HG03442 (cell line): ENCODE data around the gene GPER1.
"Not testable (repeated sequence)": the region's sequence is repeated elsewhere in the genome, so short reads cannot be mapped to it uniquely, and the experiment has no call there.

Source experiments
- ATAC-seq: cut with Tn5 transposase; IDR thresholded peaks from one replicate; pipeline ENCODE4 v1.9.1; 2021; ENCODE audit warnings: mild to moderate bottlenecking, moderate library complexity; ENCODE audit not compliant: unreplicated experiment

The GPER1 gene

DNA sequence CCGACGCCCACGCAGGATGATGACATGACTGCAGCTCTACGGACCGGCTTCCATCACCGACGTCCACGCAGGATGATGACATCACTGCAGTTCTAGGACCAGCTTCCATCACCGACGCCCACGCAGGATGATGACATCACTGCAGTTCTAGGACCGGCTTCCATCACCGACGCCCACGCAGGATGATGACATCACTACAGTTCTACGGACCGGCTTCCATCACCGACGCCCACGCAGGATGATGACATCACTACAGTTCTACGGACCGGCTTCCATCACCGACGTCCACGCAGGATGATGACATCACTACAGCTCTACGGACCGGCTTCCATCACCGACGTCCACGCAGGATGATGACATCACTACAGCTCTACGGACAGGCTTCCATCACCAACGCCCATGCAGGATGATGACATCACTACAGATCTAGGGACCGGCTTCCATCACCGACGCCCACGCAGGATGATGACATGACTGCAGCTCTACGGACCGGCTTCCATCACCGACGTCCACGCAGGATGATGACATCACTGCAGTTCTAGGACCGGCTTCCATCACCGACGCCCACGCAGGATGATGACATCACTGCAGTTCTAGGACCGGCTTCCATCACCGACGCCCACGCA is 28.6 kb downstream of the GPER1 start:
- ATAC-seq: not testable (repeated sequence)

DNA sequence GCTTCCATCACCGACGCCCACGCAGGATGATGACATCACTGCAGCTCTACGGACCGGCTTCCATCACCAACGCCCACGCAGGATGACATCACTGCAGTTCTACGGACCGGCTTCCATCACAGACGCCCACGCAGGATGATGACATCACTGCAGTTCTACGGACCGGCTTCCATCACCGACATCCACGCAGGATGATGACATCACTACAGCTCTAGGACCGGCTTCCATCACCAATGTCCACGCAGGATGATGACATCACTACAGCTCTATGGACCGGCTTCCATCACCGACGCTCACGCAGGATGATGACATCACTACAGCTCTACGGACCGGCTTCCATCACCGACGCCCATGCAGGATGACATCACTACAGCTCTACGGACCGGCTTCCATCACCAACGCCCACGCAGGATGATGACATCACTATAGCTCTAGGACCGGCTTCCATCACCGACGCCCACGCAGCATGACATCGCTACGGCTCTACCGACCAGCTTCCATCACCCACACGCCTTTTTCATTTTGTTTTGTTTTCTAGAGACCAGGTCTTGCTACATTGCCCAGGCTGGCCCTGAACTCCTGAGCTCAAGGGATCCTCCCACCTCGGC is 29.5 kb downstream of the GPER1 start:
- no peak for ATAC-seq

DNA sequence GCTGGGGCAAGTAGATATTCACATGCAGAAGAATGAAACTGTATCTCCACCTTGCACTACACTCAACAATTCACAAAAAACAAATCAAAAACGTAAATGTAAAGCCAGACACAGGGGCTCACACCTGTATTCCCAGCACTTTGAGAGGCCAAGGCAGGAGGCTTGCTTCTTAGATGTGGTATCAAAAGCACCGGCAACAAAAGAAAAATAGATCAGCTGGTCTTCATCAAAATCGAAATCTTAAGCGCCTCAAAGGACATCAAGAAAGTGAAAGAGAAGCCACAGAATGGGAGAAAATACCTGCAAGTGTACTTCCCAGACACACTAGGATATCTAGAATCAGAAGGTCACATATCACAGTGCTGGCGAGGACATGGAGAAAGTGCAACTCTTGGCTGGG is 31.3 kb downstream of the GPER1 start:
- no peak for ATAC-seq

DNA sequence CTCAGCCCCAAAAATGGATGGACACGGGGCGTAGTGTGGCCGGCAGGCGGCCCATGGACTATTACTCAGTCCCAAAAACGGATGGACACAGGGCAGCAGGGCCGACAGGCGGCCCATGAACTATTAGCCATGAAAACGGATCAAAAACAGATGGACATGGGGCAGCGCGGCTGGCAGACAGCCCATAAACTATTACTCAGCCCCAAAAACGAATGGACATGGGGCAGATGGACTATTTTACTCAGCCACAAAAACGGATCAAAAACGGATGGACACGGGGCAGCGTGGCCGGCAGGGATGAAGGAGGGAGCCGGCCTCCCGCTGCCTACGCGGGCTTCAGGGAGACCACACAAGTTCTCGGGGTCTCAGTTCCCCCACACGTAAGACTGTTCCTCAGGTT is 32.9 kb downstream of the GPER1 start:
- no peak for ATAC-seq

DNA sequence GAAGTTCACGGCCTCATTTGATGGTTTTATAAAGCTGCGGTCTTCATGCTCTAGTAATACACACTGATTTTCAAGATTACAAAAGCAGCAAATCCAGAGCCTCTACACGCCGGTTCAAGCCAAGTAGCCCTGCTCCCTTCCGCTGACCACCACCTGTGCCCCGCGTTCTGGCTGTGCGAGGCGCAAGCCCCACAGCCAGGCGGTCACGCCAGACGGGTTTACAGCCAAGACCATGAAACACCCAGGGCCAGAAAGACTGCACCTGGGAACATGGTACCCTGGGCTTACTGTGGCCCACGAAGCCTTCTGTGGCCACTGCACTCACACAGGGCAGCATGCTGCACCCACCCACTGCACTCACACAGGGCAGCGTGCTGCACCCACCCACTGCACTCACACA is 33.6 kb downstream of the GPER1 start:
- ATAC-seq: no peak

DNA sequence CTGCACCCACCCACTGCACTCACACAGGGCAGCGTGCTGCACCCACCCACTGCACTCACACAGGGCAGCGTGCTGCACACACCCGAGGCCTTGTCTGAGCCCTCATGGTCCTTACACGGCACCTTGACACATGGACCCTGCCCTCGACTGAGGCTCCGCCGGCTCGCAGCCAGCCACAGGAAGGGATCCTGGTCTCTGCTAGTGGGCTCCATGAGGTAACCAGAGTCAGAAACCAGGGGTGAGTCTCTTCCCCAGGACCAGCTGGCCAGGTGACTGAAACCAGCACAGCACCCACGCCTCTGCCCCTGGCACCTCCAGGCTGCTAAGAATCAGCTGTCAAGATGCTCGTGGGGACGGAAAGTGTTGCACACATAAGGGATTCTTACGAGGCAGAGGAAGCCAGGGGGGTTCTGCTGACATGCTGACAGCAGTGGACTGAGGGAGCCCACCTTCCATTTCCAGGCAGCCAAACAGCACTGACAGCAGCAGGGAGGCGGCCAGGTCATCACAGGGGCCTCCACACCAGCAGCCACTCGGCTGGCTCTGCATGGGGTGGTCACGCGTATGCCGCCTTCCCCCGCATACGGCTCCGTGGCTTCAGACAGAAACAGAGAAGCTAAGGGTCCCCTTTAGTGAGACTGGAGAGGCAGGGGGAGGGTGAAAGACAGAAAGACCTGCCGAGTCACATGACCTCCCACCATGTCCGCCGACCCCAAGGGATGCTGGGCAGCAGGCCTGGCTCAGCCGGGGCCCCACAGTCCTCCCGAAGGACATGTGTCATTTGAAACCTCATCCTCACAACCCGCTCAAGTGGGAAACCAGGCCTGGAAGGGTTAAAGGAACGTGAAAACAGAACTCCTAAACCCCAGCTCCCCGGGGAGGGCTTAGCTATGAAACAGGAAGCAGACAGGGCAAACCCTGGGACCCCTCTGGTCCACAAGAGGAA is 34.2 kb downstream of the GPER1 start:
- no peak for ATAC-seq

DNA sequence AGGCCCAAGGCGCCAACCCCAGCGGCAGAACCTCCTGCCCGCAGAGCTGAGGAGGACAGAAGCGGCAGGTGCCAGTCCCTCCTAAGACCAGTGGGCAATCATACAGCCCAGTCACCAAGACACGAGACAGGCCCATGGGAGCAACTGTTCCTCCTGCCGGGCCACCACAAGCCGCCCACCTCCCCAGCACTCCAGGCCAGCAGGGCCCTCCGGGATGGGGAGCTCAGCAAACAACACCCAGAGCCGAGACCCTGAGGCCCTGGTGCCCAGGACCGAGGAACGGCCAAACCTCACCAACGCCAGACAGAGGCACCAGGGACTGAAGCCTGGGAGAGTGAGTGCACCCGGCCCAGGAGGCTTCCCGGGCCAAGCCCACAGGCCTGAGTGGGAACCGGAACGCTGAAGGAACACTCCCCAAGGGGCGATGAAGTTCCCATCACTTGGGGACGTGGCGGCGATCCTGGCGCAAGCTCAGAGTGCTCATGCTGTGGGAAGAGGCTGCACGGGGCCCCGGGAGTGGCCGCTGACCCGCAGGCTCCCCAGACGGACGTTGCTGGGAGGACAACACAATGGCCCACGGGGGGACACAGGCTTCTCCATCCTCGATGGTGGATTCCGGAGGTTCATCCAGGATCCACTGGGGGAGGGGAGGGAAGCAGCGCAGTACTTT is 35.1 kb downstream of the GPER1 start:
- no peak for ATAC-seq

DNA sequence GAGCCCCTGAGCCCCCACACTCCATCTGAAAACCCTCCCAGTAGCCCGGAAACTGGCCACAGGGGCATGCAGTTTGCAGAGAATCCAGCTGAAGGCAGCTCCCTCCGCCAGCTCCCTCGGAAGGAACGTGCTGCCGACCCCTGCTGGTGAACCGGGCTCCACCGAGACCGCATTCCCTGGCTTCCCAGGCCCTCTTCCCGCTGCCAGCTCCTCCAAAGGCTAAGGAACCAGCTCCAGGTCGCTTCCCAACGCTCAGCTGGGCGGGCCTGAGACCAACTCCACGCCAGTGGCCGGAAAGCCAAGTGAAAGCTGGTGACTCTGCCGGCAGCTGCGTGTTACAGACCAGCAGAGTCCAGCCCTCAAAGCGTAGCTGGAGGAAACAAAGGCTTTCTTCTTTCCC is 35.8 kb downstream of the GPER1 start:
- ATAC-seq: no peak

DNA sequence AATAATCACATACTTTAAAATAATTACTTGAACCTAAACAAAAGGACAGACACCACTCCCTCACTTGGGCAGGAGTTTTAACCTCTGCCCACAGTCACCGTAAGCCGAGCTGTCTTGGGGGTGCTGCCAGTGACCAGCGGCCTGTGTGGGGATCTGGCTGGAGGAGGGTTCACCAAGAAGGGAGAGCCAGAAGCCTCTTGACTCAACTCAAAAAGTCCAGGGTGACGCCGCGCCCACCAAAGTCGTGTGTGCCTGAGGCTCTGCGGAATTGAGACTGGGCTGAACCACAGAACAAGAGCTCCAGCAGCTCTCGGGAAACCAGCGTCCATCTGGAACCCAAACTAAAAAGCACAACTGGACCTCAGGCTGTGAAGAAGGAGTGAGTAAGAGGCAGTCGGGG is 36.3 kb downstream of the GPER1 start:
- ATAC-seq: no peak

DNA sequence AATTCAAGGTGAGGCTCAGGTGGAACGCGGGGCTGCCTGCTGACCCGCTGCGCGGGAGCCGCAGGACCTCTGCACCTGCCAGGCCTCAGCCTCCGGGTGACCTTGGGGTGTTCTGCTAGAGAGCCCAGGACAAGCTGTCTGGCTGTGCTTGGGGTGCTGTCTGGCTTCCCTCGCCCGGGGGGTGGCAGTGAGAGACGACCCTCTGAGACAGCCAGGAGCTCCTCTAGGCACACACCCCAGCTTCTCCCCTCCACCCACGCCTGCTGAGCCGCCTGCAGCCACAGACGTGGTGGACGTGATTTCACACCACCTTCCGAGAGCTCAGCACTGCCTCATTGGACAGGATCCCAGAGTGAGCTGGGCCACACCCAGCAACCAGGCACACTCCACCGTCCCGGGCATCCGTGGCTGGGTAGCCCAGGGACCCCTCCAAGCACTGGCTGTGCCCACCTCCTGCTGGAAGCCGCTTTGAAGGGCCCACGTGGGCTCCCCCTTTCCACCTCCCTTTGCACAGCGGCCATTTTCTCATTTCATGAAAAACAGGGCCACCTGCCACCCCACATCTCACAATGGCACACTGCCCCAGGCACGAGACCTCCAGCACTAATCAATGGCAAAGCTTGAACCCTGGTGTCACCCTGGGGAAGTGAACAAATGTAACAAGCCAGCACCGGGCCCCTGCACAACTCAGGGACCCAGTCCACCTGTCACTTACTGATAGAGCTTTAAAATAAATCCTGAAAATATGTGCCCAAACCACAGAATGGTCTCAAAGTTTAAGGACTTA is 37.1 kb downstream of the GPER1 start:
- no peak for ATAC-seq

DNA sequence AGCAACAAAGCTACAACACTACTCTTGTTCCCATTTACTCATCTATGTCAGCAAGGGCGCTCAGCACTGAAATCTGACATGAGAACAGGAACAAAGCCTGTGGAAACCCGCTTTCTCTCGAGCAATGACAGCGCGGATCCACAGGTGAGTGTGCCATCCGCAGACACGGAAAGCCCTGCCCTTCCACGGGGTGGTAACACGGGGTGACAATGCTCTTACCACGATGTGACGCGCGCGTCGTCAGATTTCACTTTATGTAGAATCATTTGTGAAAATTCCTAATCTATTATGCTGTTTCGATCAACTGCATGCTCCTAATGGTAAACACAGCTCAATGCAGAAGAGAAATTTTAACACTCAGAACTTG is 37.7 kb downstream of the GPER1 start:
- no peak for ATAC-seq

DNA sequence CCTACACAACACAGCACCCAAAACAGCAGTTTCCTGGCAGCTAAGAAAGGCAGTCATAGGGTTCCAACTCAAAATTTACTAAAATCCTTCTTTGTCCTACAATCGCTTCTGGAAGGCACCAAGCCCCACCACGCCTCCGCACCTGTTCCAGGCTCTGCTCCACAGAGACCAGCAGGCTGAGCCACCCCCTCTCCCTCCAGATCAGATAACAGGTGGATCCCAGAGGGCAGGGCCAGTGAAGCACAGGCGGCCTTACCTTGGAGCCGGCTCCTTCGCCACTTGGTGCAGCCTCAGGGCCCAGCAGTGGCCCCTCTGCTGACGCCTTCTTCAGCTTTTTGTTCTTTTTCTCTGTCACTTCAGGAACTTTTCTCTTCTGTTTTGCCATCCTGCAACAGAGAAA is 39.1 kb downstream of the GPER1 start:
- no peak for ATAC-seq

DNA sequence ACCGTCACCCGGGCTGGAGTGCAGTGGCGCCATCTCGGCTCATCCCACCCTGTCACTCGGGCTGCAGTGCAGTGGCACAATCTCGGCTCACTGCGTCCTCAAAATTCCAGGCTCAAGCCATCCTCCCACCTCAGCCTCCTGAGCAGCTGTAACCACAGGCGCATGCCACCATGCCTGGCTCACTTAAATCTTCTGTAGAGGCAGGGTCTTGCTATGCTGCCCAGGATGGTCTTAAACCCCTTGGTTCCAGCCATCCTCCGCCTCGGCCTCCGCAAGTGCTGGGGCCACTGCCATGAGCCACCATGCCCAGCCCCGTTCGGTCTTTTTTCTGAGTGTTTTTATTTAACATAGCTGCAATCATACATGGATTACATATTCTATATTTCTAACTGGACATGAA is 41.5 kb downstream of the GPER1 start:
- ATAC-seq: no peak

DNA sequence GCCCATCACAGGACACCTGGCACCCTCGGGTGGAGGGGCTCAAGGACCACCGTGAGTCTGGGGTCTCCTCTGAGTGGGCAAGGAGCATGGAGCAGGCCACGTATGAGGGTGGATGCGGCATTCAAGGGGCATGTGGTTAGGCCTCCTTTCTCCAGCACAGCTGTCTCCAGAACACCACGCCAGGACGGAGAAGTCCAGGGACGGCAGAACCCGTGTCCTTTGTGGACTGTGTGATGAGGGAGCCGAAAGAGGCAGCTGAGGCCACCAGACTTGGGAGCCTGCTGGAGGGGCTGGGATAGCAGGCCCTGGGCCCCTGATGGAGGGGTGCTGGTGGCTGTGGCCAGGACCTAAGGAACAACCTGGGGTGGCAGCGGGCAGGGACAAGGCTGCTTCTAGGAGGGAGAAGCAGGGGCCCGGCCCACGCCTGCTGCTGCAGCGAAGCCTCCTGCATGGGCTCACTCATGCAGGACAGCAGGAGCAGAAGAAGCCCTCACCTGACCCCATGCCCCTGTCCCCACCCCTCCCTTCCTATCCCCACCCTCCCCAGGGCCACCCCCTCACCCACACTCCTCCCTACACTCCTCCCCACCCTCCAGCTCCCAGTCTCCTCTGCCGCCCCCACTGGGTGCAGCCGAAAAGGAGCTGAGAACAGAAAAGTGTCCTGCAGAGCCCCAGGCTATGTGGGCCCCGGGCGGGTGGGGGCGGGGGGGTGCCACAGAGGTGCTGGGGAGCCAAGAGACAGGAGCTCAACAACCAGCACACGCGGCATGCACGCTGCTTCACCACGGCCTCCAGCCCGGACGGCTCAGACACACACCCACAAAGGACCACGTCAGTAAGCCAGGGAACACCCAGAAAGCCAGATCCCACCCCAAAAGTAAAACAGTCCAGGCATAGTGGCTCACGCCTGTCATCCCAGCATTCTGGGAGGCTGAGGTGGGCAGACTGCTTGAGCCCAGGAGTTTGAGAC is 42.4 kb downstream of the GPER1 start:
- no peak for ATAC-seq

DNA sequence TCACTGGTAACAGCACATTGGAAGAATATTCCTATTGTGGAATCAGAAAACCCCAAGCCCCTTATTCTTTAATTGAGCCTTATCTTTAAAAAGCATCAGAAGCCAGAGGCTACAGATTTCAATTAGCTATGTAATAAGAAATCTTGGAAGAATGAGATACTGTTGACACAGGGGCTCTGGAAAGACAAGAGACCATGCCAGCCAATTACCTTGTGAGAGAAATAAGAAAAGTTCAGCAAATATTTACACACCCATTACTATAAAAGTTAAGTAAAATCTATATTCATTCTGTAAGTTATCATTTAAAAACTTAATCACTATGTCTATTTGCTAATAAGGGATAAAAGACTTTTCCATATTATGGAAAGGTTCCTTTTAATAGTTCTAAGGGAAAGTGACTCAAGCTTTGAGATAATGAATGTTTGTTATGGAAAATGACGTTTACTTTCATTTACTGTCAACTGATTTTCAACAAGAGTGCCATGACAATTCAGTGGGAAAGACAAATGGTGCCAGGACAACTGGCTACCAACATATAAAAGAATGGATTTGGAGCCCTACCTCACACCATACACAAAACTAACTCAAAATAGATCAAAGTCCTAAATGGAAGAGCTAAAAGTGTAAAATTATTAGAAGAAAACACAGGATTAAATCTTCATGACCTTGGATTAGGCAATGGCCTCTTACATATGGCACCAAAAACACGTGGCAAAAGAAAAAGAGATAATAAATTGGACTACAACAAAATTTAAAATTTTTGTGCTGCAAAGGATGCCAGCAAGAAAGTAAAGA is 43.8 kb downstream of the GPER1 start:
- ATAC-seq: no peak

DNA sequence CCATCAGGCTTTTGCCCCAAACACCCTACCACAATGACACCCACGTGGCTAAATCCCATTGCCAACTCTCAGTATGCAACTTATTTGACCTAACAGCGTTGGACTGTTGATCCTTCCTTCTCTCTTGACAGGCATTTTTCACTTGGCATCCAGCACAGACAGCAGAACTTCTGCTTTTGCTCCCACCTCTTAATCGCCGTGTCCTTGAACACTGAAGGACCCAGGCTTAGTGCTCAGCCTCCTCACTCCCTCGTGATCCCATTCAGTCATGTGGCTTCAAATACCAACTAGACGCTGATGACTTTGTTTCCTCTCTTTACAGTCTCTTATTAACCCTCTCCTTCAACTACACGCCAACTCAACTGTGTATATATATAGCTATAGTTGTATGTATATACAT is 47.0 kb downstream of the GPER1 start:
- ATAC-seq: no peak

DNA sequence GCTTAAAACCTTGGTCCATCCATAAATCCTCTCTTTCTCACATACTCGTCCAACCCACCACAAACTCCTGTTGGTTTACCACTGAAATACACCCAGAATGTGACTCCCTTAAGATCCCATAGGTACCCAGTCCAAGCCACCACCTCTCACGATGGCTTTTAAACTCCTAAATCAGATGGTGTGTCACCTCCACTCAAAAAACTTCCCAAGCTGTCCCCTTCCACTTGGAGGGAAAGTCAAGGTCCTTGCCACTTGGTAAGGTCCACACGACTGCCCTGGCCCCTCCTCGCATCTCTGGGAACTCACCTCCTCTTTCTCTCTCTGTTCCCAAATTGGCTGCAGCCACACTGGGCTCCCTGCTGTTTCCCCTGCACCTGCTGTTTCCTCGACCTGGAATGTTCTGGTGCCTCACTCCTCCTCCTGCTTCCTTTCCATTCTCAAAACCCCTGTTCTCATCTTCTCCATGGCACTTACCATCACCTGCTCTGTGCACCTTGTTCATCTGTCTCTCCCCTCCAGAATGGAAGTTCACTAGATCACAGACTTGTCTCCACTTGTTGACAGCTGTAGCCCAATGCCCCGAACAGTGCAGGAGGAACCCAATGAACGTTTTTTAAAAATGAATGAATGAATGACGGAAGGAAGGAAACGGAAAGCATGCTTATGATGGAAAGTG is 49.1 kb downstream of the GPER1 start:
- ATAC-seq: no peak

DNA sequence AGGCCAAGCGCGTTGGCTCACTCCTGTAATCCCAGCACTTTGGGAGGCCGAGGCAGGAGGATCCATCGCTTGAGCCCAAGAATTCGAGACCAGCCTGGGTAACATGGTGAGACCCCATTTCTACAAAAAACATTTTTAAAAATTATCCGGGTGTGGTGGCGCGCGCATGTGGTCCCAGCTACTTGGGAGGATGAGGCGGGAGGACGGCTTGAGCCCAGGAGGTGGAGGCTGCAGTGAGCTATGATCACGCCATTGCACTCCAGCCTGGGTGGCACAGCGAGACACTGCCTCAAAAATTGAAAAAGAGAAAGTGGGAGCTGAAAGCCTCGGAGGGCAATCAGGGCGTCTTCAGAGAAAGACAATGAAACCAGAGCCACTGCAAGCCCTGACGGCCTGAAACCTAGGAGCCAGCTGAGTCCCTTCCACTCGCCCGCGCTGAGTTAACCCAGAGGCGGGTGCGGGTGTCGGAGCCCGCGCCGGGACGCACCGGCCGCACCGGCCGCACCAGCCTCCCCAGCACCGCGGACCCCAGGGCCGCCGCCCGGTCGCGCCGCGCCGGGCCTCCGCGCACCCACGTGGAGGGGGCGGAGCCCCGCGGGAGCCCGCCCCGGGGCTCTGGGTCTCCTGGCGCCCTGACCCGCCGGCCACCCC is 49.7 kb downstream of the GPER1 start:
- ATAC-seq: peak; percentile 54
